Measurements from ENCODE around the gene TACC2.
"Not testable (repeated sequence)": the region's sequence is repeated elsewhere in the genome, so short reads cannot be mapped to it uniquely, and the experiment has no call there.

TACC2 gene

GRCh38 chr10:122191936-122192541 is 203.1 kb downstream of the TACC2 start:
- peak; percentile 58 for DNase-seq (ENCODE audit: low spot score)

- no peak for DNase-seq (ENCODE audit: low spot score)
Measured at GRCh38 chr10:122194251-122194650, 205.3 kb downstream of the TACC2 start.

- DNase-seq (ENCODE audit: low spot score): no peak
Measured at GRCh38 chr10:122196218-122196617, 207.3 kb downstream of the TACC2 start.

GRCh38 chr10:122197611-122198222 is 208.8 kb downstream of the TACC2 start:
- DNase-seq (ENCODE audit: low spot score): no peak

GRCh38 chr10:122198631-122199030 is 209.7 kb downstream of the TACC2 start:
- DNase-seq (ENCODE audit: low spot score): no peak

- no peak for DNase-seq (ENCODE audit: low spot score)
Measured at GRCh38 chr10:122199070-122199469, 210.1 kb downstream of the TACC2 start.

GRCh38 chr10:122199689-122200088 is 210.7 kb downstream of the TACC2 start:
- DNase-seq (ENCODE audit: low spot score): no peak

- no peak for DNase-seq (ENCODE audit: low spot score)
Measured at GRCh38 chr10:122201401-122201800, 212.4 kb downstream of the TACC2 start.

- DNase-seq (ENCODE audit: low spot score): not testable (repeated sequence)
Measured at GRCh38 chr10:122203180-122203579, 214.2 kb downstream of the TACC2 start.

- DNase-seq (ENCODE audit: low spot score): no peak
Measured at GRCh38 chr10:122204691-122205489, 215.9 kb downstream of the TACC2 start.

GRCh38 chr10:122206471-122207065 is 217.6 kb downstream of the TACC2 start:
- DNase-seq (ENCODE audit: low spot score): no peak

GRCh38 chr10:122207163-122207562 is 218.2 kb downstream of the TACC2 start:
- no peak for DNase-seq (ENCODE audit: low spot score)

- no peak for DNase-seq (ENCODE audit: low spot score)
Measured at GRCh38 chr10:122207596-122207995, 218.6 kb downstream of the TACC2 start.

- DNase-seq (ENCODE audit: low spot score): no peak
Measured at GRCh38 chr10:122208571-122209430, 219.8 kb downstream of the TACC2 start.

GRCh38 chr10:122210481-122211265 is 221.7 kb downstream of the TACC2 start:
- no peak for DNase-seq (ENCODE audit: low spot score)

GRCh38 chr10:122213364-122213763 is 224.4 kb downstream of the TACC2 start:
- DNase-seq (ENCODE audit: low spot score): no peak

- peak; percentile 75 for DNase-seq (ENCODE audit: low spot score)
Measured at GRCh38 chr10:122213766-122214165, 224.8 kb downstream of the TACC2 start.

GRCh38 chr10:122216047-122216446 is 227.1 kb downstream of the TACC2 start:
- no peak for DNase-seq (ENCODE audit: low spot score)

GRCh38 chr10:122219340-122219739 is 230.4 kb downstream of the TACC2 start:
- DNase-seq (ENCODE audit: low spot score): no peak

GRCh38 chr10:122220736-122221135 is 231.8 kb downstream of the TACC2 start:
- no peak for DNase-seq (ENCODE audit: low spot score)

- DNase-seq (ENCODE audit: low spot score): no peak
Measured at GRCh38 chr10:122221958-122222357, 233.0 kb downstream of the TACC2 start.
